GM18508 (cell line): ENCODE results near the gene ADO.

Experiments used
- ATAC-seq: cut with Tn5 transposase; IDR thresholded peaks from one replicate; pipeline ENCODE4 v1.9.1; 2021; ENCODE audit warnings: moderate number of reproducible peaks; ENCODE audit not compliant: insufficient read depth, unreplicated experiment

Gene ADO

GRCh38 chr10:62816331-62817120 lies 12.0 kb downstream of the ADO start, which contains the start of gene EGR2:
EGR2 (minus strand) TSS chr10:62816366; CDS start chr10:62816029, 337 bp downstream.
- ATAC-seq: peak; percentile 61

- peak; percentile 2 for ATAC-seq
Measured at GRCh38 chr10:62817121-62817765, 12.7 kb downstream of the ADO start.

- ATAC-seq: no peak
Measured at GRCh38 chr10:62817766-62818425, 13.4 kb downstream of the ADO start.

GRCh38 chr10:62818426-62819011 lies 14.0 kb downstream of the ADO start:
- no peak for ATAC-seq

GRCh38 chr10:62819141-62819920 lies 14.8 kb downstream of the ADO start:
- ATAC-seq: no peak

- ATAC-seq: no peak
Measured at GRCh38 chr10:62820586-62820985, 16.1 kb downstream of the ADO start.

- ATAC-seq: no peak
Measured at GRCh38 chr10:62826273-62826672, 21.8 kb downstream of the ADO start.

- no peak for ATAC-seq
Measured at GRCh38 chr10:62829622-62830021, 25.1 kb downstream of the ADO start.

- ATAC-seq: no peak
Measured at GRCh38 chr10:62830679-62831078, 26.2 kb downstream of the ADO start.

GRCh38 chr10:62831346-62831745 lies 26.8 kb downstream of the ADO start:
- no peak for ATAC-seq

- ATAC-seq: no peak
Measured at GRCh38 chr10:62839590-62839989, 35.1 kb downstream of the ADO start.

- no peak for ATAC-seq
Measured at GRCh38 chr10:62842983-62843382, 38.5 kb downstream of the ADO start.

- ATAC-seq: no peak
Measured at GRCh38 chr10:62843600-62843999, 39.1 kb downstream of the ADO start.

- ATAC-seq: no peak
Measured at GRCh38 chr10:62844280-62845011, 39.9 kb downstream of the ADO start.

- ATAC-seq: no peak
Measured at GRCh38 chr10:62847433-62847832, 42.9 kb downstream of the ADO start.

- ATAC-seq: peak; percentile 37
Measured at GRCh38 chr10:62850646-62851045, 46.1 kb downstream of the ADO start.

- ATAC-seq: no peak
Measured at GRCh38 chr10:62851442-62851841, 46.9 kb downstream of the ADO start.

GRCh38 chr10:62852961-62853702 lies 48.6 kb downstream of the ADO start:
- ATAC-seq: peak; percentile 56

GRCh38 chr10:62853710-62854109 lies 49.2 kb downstream of the ADO start:
- ATAC-seq: no peak
